Endothelial cell (in vitro differentiated cells): Measurements from ENCODE around the gene ADD1. TPM values are rescaled to one million over a fixed set of nuclear protein-coding genes. Genes with fewer than 3 reads are reported as not detected.
"Not testable (repeated sequence)": the region's sequence is repeated elsewhere in the genome, so short reads cannot be mapped to it uniquely, and the experiment has no call there.

ENCODE experiments used
- DNase-seq: peaks from one replicate; pipeline ENCODE4 v3.0.0; 2021; ENCODE audit warnings: low spot score
- H3K27ac Mint-ChIP-seq: one replicate; pipeline ENCODE4 v1.8.0; 2021; ENCODE audit warnings: mixed read lengths, inconsistent platforms; ENCODE audit not compliant: unreplicated experiment
- H3K27me3 Mint-ChIP-seq: one replicate; pipeline ENCODE4 v1.8.0; 2021; ENCODE audit warnings: mild to moderate bottlenecking, moderate library complexity, mixed read lengths, inconsistent platforms; ENCODE audit not compliant: unreplicated experiment
- H3K36me3 Mint-ChIP-seq: one replicate; pipeline ENCODE4 v1.8.0; 2021; ENCODE audit warnings: mild to moderate bottlenecking, low read depth, mixed read lengths, inconsistent platforms; ENCODE audit not compliant: unreplicated experiment
- H3K4me1 Mint-ChIP-seq: one replicate; pipeline ENCODE4 v1.8.0; 2021; ENCODE audit warnings: mild to moderate bottlenecking, mixed read lengths, inconsistent platforms; ENCODE audit not compliant: unreplicated experiment
- H3K4me3 Mint-ChIP-seq: one replicate; pipeline ENCODE4 v1.8.0; 2021; ENCODE audit warnings: mild to moderate bottlenecking, mixed read lengths, inconsistent platforms; ENCODE audit not compliant: unreplicated experiment
- H3K9me3 Mint-ChIP-seq: one replicate; pipeline ENCODE4 v1.8.0; 2021; ENCODE audit warnings: mixed read lengths, inconsistent platforms; ENCODE audit not compliant: unreplicated experiment
- CTCF ChIP-seq: fragments of 200-600 bp; sonication (generic); IDR thresholded peaks from one replicate; pipeline ENCODE4 v1.5.0; 2021; ENCODE audit warnings: antibody characterized with exemption; ENCODE audit not compliant: unreplicated experiment
- total RNA-seq: library from RNA; stranded (reverse); fragmentation: NEBNext Ultra II Directional; extraction: Animal tissue kit (Norgen Biotek cat#: 25700); gene quantifications from one replicate; pipeline ENCODE4 v1.2.1, GENCODE V29; 2021; ENCODE audit not compliant: unreplicated experiment

Gene ADD1
- total RNA-seq, 1 donor from 2014 or later = 337 TPM

GRCh38 chr4:2944091-2944482 is 100.4 kb downstream of the ADD1 start:
- no peak for DNase-seq
- peaks cover 40% of the 10 kb centered on the region for H3K36me3 Mint-ChIP-seq
- no peaks in the 10 kb centered on the region for H3K9me3 Mint-ChIP-seq
- TF ChIP-seq CTCF = no peak
- H3K27me3 Mint-ChIP-seq = peaks cover 7% of the 10 kb centered on the region
- no peak overlapping the region for H3K27ac Mint-ChIP-seq
- H3K4me1 Mint-ChIP-seq = peaks cover 2% of the 10 kb centered on the region
- no peak overlapping the region for H3K4me3 Mint-ChIP-seq

- no peak overlapping the region for H3K4me3 Mint-ChIP-seq
- H3K9me3 Mint-ChIP-seq = no peaks in the 10 kb centered on the region
- no peak for DNase-seq
- TF ChIP-seq CTCF = no peak
- H3K27me3 Mint-ChIP-seq = peaks cover 7% of the 10 kb centered on the region
- H3K27ac Mint-ChIP-seq = no peak overlapping the region
- peaks cover 2% of the 10 kb centered on the region for H3K4me1 Mint-ChIP-seq
- peaks cover 38% of the 10 kb centered on the region for H3K36me3 Mint-ChIP-seq
Measured at GRCh38 chr4:2944586-2945526, 101.2 kb downstream of the ADD1 start.

DNA sequence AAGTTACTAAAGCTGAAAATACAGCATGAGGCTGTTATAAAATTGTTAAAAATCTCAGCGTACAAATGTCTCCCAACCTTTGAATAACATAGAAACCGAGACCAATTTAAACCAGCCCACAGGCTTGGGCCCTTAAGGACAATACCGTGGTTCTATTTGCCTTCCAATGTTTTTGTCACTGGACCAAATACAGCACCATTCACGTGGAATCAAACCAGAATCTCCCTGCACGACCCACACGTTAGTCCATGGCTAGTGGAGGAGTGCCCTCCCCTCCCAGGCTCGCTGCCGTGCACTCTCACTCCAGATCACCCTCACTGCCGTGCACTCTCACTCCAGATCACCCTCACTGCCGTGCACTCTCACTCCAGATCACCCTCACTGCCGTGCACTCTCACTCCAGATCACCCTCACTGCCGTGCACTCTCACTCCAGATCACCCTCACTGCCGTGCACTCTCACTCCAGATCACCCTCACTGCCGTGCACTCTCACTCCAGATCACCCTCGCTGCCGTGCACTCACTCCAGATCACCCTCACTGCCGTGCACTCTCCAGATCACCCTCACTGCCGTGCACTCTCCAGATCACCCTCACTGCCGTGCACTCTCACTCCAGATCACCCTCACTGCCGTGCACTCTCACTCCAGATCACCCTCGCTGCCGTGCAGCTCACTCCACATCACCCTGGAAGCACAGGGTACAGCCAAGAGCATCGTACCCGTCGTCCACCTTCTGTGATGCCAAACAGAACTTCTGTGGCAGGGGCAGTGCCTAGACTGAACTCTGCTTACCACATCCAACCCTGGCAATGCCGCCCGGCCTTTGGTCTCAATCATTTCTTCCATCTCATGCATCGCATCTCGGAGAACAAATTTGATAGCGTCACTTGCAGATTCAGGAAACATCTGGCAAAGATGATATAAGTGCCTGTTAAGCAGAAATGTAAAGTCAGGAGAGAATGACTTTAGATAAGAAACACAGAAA is 102.3 kb downstream of the ADD1 start:
- H3K9me3 Mint-ChIP-seq, H3K4me1 Mint-ChIP-seq, H3K27ac Mint-ChIP-seq, H3K27me3 Mint-ChIP-seq, DNase-seq: not testable (repeated sequence)
- Mint-ChIP-seq H3K36me3 (peaks cover 42% of the 10 kb centered on the region), H3K4me3 (peak overlapping the region; percentile 56)

DNA sequence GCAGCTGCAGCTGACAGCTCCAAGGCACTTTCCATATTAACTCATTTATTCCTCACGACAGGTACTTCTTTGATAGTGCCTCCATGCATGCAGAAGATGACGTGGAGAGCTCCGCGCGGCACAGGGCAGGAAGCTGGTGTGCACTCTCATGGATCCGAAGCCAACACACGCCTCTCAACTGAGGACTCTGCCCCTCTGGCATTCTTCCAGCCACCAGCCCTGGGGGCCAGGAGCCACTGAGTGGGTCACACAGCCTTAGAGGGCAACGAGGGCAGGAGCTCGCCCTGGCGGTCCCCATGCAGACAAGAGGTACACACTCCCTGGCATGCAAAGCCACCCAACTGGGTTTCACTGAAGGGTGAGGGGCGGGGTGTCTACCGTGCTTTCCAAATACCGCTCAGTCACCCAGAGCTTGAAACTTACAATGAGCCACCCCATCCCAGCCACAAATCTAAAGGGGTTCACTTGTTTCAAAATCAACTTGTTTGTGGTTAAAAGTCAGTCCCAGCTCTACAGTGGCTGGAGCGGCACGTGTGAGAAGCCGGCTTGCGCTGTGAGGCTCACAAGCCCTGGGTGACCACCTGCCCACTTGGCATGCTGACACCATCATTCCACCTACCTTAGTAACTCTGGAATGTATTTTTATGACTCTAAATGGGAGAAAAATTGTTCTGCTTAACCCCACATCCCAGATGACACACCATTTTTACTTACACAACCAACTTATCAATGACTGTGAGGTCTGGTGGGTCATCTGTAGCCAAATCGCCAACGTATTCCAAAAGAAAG is 103.4 kb downstream of the ADD1 start:
- TF ChIP-seq CTCF = no peak
- Mint-ChIP-seq H3K9me3 (no peaks in the 10 kb centered on the region), H3K4me3 (no peak overlapping the region), H3K4me1 (peaks cover 2% of the 10 kb centered on the region), H3K27ac (no peak overlapping the region), H3K36me3 (peaks cover 48% of the 10 kb centered on the region), H3K27me3 (peaks cover 7% of the 10 kb centered on the region)
- DNase-seq = no peak

- no peak for DNase-seq
- Mint-ChIP-seq H3K4me3 (peak overlapping the region; percentile 65), H3K27me3 (peaks cover 7% of the 10 kb centered on the region), H3K27ac (peak overlapping the region; percentile 38), H3K36me3 (peaks cover 43% of the 10 kb centered on the region), H3K9me3 (no peaks in the 10 kb centered on the region), H3K4me1 (peaks cover 2% of the 10 kb centered on the region)
- no peak for TF ChIP-seq CTCF
Measured at GRCh38 chr4:2947926-2948325, 104.3 kb downstream of the ADD1 start.
